ENCODE measurements around the gene CTSD. TPM values are rescaled to one million over a fixed set of nuclear protein-coding genes. Genes with fewer than 3 reads are reported as not detected.

CTSD gene
- total RNA-seq, 1 experiment from 2014 or later, result 559 TPM

- DNase-seq (ENCODE audit: low spot score), result no peak
Observed at GRCh38 chr11:1756791-1757771, 6.6 kb downstream of the CTSD start.

GRCh38 chr11:1755692-1756561 lies 7.8 kb downstream of the CTSD start:
- DNase-seq (ENCODE audit: low spot score), result no peak

GRCh38 chr11:1755344-1755691 lies 8.4 kb downstream of the CTSD start:
- DNase-seq (ENCODE audit: low spot score), result no peak

GRCh38 chr11:1754376-1755150 lies 9.2 kb downstream of the CTSD start:
- DNase-seq (ENCODE audit: low spot score), result no peak

- DNase-seq (ENCODE audit: low spot score), result no peak
Observed at GRCh38 chr11:1753929-1754305, 9.8 kb downstream of the CTSD start.

GRCh38 chr11:1753229-1753928 lies 10.3 kb downstream of the CTSD start:
- no peak for DNase-seq (ENCODE audit: low spot score)

- DNase-seq (ENCODE audit: low spot score), result no peak
Observed at GRCh38 chr11:1752907-1753228, 10.9 kb downstream of the CTSD start.

GRCh38 chr11:1751999-1752906 lies 11.5 kb downstream of the CTSD start:
- DNase-seq (ENCODE audit: low spot score), result no peak

GRCh38 chr11:1751531-1751921 lies 12.2 kb downstream of the CTSD start:
- DNase-seq (ENCODE audit: low spot score), result no peak

GRCh38 chr11:1750840-1751530 lies 12.7 kb downstream of the CTSD start:
- DNase-seq (ENCODE audit: low spot score), result no peak

- peak; percentile 76 for DNase-seq (ENCODE audit: low spot score)
Observed at GRCh38 chr11:1750481-1750839, 13.3 kb downstream of the CTSD start, which contains the start of gene IFITM10. Gene IFITM10, minus strand, starts transcription at chr11:1750595. Its CDS starts 153 bp downstream, at chr11:1750442.

GRCh38 chr11:1749395-1750351 lies 14.1 kb downstream of the CTSD start:
- DNase-seq (ENCODE audit: low spot score), result peak; percentile 95

GRCh38 chr11:1748636-1749394 lies 14.9 kb downstream of the CTSD start:
- DNase-seq (ENCODE audit: low spot score), result no peak

- no peak for DNase-seq (ENCODE audit: low spot score)
Observed at GRCh38 chr11:1747753-1748635, 15.7 kb downstream of the CTSD start.

- DNase-seq (ENCODE audit: low spot score), result no peak
Observed at GRCh38 chr11:1746956-1747752, 16.6 kb downstream of the CTSD start.

- peak; percentile 64 for DNase-seq (ENCODE audit: low spot score)
Observed at GRCh38 chr11:1746511-1746931, 17.2 kb downstream of the CTSD start.
